ENCODE measurements around the gene EBF3. TPM values are rescaled to one million over a fixed set of nuclear protein-coding genes. Genes with fewer than 3 reads are reported as not detected.

Gene EBF3
- total RNA-seq, 1 experiment from 2014 or later, result 0.24 TPM

- in situ Hi-C loops (cut with HindIII; ENCODE audit: low sequenced_read_pairs), result no loop called here
- no peak for DNase-seq (ENCODE audit: low spot score)
Measured at GRCh38 chr10:129854158-129854557, 109.9 kb downstream of the EBF3 start.

DNA sequence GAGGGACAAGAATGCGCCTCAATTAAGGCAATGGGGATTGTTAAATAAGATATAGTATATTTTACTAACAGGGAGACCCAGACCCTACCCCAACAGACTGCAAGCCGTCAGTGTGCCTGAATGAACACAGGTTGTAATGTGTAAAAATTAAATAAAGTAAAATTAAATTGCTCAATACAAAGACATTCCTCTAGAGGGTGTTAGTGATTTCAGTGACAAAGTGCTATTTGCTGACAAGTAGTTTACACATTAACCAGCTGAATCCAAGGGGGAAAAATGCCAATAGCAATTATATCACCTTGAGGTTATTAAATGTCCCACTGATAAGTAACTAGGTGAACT, 110.5 kb downstream of the EBF3 start:
- in situ Hi-C loops (cut with HindIII; ENCODE audit: low sequenced_read_pairs), result no loop called here
- DNase-seq (ENCODE audit: low spot score), result peak; percentile 34

GRCh38 chr10:129852829-129853561, 111.1 kb downstream of the EBF3 start:
- in situ Hi-C loops (cut with HindIII; ENCODE audit: low sequenced_read_pairs), result no loop called here
- DNase-seq (ENCODE audit: low spot score), result no peak

DNA sequence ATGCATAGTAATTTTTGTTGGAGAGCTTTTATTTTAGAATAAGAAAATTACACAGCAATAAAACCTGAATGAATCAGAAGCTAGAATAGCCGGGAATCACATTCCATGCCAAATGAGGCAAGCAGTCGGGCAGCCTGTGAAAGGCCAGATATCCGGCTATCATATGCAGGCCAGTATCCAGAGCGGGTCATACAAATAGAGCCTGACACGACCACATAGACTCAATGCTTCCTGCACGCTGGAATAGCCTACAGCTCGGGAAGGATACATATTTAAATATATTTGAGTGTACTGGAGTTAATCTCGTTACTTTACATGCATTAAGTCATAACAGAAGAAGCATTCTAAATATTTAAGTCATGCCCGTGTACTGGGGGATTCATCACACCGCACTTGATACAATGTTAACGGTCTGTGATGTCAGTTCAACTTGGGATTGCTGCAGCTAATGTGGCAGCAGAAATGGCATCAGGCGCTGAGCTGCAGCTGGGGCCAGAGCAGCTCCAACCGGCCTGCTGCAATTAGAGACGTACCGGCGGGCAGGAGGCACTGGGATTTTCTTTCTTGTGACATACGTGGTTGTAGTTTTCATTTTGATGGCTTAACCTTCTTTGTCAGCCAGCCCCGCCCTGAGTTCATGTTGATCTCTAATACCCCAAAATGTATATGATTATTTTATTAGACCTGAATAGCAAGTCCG, 112.0 kb downstream of the EBF3 start:
- in situ Hi-C loops (cut with HindIII; ENCODE audit: low sequenced_read_pairs), result no loop called here

GRCh38 chr10:129850790-129851189, 113.3 kb downstream of the EBF3 start:
- DNase-seq (ENCODE audit: low spot score), result no peak
- in situ Hi-C loops (cut with HindIII; ENCODE audit: low sequenced_read_pairs), result no loop called here

More for the DNA sequence above, 112.0 kb downstream of the EBF3 start:
- no peak for DNase-seq (ENCODE audit: low spot score)

DNA sequence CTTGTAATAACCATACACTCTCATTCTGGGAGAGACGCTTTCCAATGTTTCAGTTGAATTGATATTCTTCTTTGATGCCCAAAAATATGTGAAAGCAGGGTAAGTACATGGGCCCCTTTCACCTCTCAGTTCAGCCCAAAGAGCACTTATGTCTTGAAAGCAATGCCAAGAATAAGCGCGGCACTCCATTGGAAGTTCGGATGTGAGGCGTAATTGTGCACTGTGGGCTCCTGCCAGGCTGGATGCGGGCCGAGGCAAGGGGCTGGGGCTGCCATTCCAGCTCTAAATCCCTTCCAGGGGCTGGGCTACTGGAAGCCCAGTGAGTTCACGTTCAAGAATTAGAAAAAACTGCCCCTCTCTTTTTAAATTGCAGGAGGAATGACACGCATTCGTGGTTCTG, 113.8 kb downstream of the EBF3 start:
- no peak for DNase-seq (ENCODE audit: low spot score)
- in situ Hi-C loops (cut with HindIII; ENCODE audit: low sequenced_read_pairs), result no loop called here

- DNase-seq (ENCODE audit: low spot score), result no peak
- in situ Hi-C loops (cut with HindIII; ENCODE audit: low sequenced_read_pairs), result no loop called here
Measured at GRCh38 chr10:129849853-129850252, 114.2 kb downstream of the EBF3 start.

DNA sequence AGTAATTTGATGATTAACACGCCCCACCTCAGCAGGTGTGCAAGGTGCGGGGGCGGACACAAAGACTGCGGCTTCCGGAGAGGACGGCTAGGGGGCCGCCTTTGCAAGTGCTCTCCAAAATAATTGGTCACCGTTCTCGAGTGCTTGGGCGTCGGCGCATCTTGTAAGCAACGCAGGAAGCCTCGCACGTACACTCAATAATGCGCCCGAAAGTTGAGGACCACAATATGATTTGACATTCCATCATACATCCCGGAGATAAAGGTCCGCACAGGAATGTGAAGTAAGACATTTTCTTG, 114.7 kb downstream of the EBF3 start:
- in situ Hi-C loops (cut with HindIII; ENCODE audit: low sequenced_read_pairs), result no loop called here
- DNase-seq (ENCODE audit: low spot score), result no peak

DNA sequence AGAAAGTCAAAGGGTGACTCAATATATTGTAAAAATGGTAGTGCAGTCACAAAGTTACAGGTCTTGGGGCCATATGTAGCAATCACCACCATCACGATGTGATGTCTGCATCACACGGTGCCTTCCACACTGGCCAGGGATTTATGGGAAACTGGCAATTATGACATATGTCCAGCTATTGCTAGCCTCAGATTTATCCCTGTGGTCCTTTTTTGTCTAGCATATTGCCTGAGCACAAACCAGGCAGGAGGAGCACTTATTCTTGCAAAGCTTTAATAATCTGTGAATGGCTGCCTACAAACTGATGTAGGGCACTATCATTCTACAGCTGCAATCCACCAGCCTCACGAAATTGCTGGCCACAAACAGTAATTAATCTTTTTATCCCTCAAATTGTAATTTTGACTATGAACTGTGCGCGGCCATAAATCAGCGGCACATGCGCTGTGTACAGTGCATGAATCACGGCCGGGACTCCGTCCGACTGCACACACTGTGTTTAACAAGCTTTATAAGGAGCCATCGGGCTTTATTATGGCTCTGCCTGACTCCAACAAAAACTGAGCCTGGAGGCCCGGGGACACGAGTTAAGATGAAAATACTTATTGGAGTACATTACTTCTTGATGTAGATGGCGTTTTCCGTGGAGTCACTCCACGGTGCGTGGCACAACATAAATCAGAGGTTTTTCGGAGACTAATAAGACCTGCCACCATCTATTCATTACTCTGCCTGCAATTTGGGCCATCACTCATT, 115.2 kb downstream of the EBF3 start:
- in situ Hi-C loops (cut with HindIII; ENCODE audit: low sequenced_read_pairs), result no loop called here
- no peak for DNase-seq (ENCODE audit: low spot score)

GRCh38 chr10:129847741-129848483, 116.2 kb downstream of the EBF3 start:
- no peak for DNase-seq (ENCODE audit: low spot score)
- in situ Hi-C loops (cut with HindIII; ENCODE audit: low sequenced_read_pairs), result no loop called here

DNA sequence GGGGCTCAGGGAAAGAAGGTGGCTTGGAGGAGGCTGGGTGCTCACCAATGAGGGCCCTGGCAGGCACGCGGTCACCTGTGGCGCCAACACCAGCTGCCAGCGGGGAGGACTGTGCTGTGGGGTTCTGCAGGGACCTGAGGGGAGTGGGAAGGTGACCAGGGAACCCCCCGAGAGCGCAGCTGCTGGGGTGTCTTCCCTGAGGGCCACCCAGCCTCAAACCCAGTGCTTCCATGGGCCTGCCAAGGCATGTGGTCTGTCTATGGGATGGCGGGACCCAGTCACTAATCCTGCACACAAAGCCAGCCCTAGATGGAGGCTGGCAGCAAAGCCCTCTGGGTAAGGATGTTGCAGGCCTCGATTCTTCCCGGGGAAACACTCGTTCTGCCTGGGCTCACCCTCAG, 117.1 kb downstream of the EBF3 start:
- no peak for DNase-seq (ENCODE audit: low spot score)
- in situ Hi-C loops (cut with HindIII; ENCODE audit: low sequenced_read_pairs), result no loop called here

DNA sequence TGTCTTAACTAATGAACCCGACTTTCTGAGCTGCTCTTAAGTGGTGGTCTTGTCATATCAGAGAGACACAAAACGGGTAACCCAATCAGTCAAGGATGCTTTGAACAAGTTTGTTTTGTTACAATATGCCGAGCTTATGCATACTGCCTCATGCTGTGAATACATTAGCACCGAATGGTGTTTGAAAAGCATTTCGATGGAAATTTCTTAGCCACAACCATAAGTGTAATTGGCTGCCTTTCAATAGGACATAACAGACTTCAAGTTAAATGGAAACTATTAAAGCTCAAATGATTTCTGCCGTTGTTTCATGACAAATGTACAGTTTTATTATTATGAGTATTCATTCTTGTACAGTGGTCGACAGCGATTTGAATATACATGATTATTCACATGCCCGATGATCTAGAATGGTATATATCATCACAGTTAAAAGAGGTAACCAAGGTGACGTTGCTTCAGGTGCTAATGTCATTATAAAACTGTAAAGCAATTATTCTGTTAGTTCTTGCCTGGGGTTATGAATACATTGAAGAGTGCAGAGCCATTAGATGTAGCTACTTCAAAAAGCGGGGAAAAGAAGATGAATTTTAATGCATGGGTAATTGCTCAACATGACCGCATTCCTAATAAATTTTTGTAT, 118.8 kb downstream of the EBF3 start:
- in situ Hi-C loops (cut with HindIII; ENCODE audit: low sequenced_read_pairs), result no loop called here
- no peak for DNase-seq (ENCODE audit: low spot score)

DNA sequence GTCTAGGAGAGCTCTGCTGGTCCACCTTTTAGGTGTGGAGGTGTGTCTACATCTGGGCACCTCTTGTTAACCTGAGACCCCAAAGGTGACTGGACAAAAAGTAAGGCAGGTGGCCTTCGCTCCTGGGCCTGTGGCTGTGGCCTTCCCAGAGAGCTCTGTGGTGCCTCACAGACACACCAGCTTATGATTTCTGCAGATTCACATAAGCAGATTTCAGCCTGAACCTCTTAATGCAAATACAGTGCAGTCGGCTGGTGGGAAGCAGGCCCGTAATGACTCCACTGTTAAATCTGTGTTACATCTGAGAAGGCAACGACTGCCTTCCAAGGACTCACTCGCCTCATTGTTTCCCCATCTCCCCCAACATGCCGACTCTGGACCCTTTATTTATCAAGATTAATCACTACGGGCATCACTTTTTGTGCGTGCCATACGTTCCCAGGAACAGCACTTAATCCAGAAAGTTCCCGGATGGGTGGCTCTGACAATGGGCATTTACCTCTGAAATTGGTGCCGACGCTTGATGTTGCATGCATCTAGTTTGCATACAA, 119.8 kb downstream of the EBF3 start:
- no peak for DNase-seq (ENCODE audit: low spot score)
- in situ Hi-C loops (cut with HindIII; ENCODE audit: low sequenced_read_pairs), result no loop called here

GRCh38 chr10:129843702-129844101, 120.4 kb downstream of the EBF3 start:
- DNase-seq (ENCODE audit: low spot score), result no peak
- in situ Hi-C loops (cut with HindIII; ENCODE audit: low sequenced_read_pairs), result no loop called here

DNA sequence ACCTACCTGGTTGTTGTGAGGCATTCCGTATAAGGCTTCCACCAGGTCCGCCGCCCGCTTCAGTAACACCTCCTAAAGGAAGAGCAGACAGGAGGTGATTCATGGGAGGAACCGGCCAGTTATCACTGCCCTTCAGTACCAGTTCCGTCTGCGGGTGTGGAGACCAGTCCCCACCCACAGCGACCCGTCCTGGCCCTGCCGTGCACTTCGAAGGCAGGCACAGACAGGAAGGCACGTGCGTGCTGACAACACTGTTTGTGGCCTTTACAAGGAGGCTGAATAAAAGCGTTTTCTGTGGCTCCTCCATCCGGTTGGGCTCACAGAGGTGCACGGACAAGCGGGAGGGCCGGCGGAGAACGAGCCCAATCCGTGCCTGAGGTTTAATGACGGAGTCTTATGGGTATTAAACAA, 120.9 kb downstream of the EBF3 start:
- in situ Hi-C loops (cut with HindIII; ENCODE audit: low sequenced_read_pairs), result no loop called here
- no peak for DNase-seq (ENCODE audit: low spot score)

GRCh38 chr10:129842031-129842430, 122.0 kb downstream of the EBF3 start:
- in situ Hi-C loops (cut with HindIII; ENCODE audit: low sequenced_read_pairs), result no loop called here
- DNase-seq (ENCODE audit: low spot score), result no peak

DNA sequence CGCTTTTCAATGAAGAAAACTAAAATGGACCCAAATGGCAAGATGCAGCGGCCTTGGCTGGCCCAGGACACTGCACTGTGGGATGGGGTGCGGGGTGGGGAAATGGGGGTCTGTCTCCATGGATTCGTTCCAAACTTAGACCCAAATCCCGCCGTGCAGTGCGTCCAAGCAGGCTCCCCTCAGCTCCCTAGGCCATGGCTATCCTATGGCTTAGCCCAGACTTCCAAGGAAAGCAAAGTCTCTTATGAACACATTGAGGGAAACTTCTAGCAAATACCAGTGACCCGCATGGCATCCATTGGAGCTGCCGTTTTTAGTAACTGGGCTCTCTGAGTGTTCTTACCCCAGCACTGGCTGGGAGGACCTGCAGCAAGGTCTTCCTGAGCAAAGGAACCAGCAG, 122.5 kb downstream of the EBF3 start:
- no peak for DNase-seq (ENCODE audit: low spot score)
- in situ Hi-C loops (cut with HindIII; ENCODE audit: low sequenced_read_pairs), result no loop called here

DNA sequence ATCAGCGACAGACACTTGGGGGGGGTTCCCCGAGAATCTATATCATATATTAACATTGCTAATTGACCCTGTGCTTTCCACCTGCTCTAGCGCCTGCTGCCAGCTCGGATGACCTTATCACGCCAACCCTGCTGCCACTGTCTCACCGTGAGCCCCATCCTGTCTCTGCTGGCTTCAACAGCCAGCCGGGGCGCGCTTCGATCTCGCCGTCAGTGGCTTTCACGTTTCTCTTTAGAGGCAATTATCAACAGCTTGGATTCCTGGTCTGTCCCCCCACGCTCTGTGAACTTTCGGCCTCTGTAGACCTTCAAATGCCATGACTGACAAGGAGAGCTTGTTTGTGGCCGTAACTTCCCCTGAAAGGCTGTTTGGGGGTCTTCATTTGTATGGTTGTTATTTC, 123.0 kb downstream of the EBF3 start:
- no peak for DNase-seq (ENCODE audit: low spot score)

GRCh38 chr10:129840196-129840590, 123.9 kb downstream of the EBF3 start:
- in situ Hi-C loops (cut with HindIII; ENCODE audit: low sequenced_read_pairs), result no loop called here
- DNase-seq (ENCODE audit: low spot score), result no peak

More for the DNA sequence above, 123.0 kb downstream of the EBF3 start:
- in situ Hi-C loops (cut with HindIII; ENCODE audit: low sequenced_read_pairs), result no loop called here
